K562 (cell line): ENCODE measurements around the gene SAT2. TPM values are rescaled to one million over a fixed set of nuclear protein-coding genes. Genes with fewer than 3 reads are reported as not detected.

Experiments
- ATAC-seq: fragments of 200-7000 bp; cut with Tn5 transposase; 3 replicates; pipeline ENCODE4 v1.9.1; 2020; ENCODE audit warnings: moderate library complexity
- BruUV-seq: library from RNA; stranded (reverse); fragments of 400-500 nt; replicated peaks from 2 replicates; lab custom pipeline; 2021; lab: Mats Ljungman, UMichigan
- CTCF ChIA-PET: fragments of 300-600 bp; formaldehyde crosslinking; extraction: SDS; loops from one replicate; lab custom pipeline; 2021; ENCODE audit warnings: low intra/inter-chr PET ratio; lab: Yijun Ruan, JAX
- POLR2A ChIA-PET: fragments of 300-600, 350-650 bp; sonication (Branson Sonifier 250); formaldehyde crosslinking; extraction: SDS; loops from one replicate; lab custom pipeline; 2021; ENCODE audit warnings: antibody characterized with exemption, inconsistent platforms; lab: Yijun Ruan, JAX
- DNase-seq, 4 experiments: peaks; one replicate each; pipeline versions ENCODE4 v3.0.0 to v3.0.0-alpha.2; 2011 to 2018; ENCODE audit warnings: low spot score in 3 of 4, mixed read lengths in 3 of 4; ENCODE audit errors: extremely low read depth in 1 of 4
- FAIRE-seq: peaks from 2 replicates; lab custom pipeline; 2011; peaks lifted over from hg19 to GRCh38; lab: Jason Lieb, UNC
- H2AFZ ChIP-seq: 2 replicates; pipeline ENCODE4 v1.6.0; 2011; ENCODE audit warnings: low read depth, low read length, control low read depth, inconsistent platforms
- H3K27ac ChIP-seq: fragments of 200-600 bp; 3 replicates; pipeline ENCODE4 v1.8.0; 2011; ENCODE audit warnings: low read depth, mild to moderate bottlenecking, control low read depth, inconsistent platforms, low read length, moderate library complexity, mixed read lengths; ENCODE audit errors: extremely low read depth
- H3K27me3 ChIP-seq, 2 experiments: fragments of 300-600 bp in 1 of 2; 2 replicates in 1 of 2; 3 replicates in 1 of 2; pipeline versions ENCODE4 v1.6.0 to v1.8.0; 2011; ENCODE audit warnings: inconsistent platforms in 2 of 2, low read length in 2 of 2, mild to moderate bottlenecking in 1 of 2, mixed read lengths in 1 of 2, moderate library complexity in 1 of 2; ENCODE audit not compliant: control insufficient read depth in 2 of 2, insufficient read depth in 2 of 2
- H3K36me3 ChIP-seq: fragments of 300-600 bp; 3 replicates; pipeline ENCODE4 v1.8.0; 2011; ENCODE audit warnings: mild to moderate bottlenecking, low read length, inconsistent platforms; ENCODE audit not compliant: control insufficient read depth, insufficient read depth
- H3K4me1 ChIP-seq, 2 experiments: fragments of 200-600 bp in 1 of 2; replicated peaks in 1 of 2; 2 replicates in 1 of 2; 3 replicates in 1 of 2; pipeline versions ENCODE4 v1.5.1 to v1.8.0; 2011; ENCODE audit warnings: inconsistent platforms in 2 of 2, low read length in 2 of 2, mild to moderate bottlenecking in 1 of 2, mixed read lengths in 1 of 2, moderate library complexity in 1 of 2; ENCODE audit not compliant: control insufficient read depth in 2 of 2, insufficient read depth in 2 of 2
- H3K4me2 ChIP-seq: 2 replicates; pipeline ENCODE4 v1.6.1; 2011; ENCODE audit warnings: low read length, control low read depth, inconsistent platforms, mixed read lengths; ENCODE audit not compliant: insufficient read depth
- H3K4me3 ChIP-seq: fragments of 200-600 bp; sonication (generic), shearing (Covaris generic); 2 replicates; pipeline ENCODE4 v1.5.1; 2016; ENCODE audit warnings: control low read depth, inconsistent platforms
- H3K79me2 ChIP-seq: fragments of 200-600 bp; 3 replicates; pipeline ENCODE4 v1.8.0; 2011; ENCODE audit warnings: low read length, inconsistent platforms; ENCODE audit not compliant: control insufficient read depth, insufficient read depth
- H3K9ac ChIP-seq, 2 experiments: 2 replicates each; pipeline versions ENCODE4 v1.6.0 to v1.6.1; 2011; ENCODE audit warnings: low read depth in 2 of 2, low read length in 2 of 2, control low read depth in 1 of 2, inconsistent platforms in 1 of 2, mild to moderate bottlenecking in 1 of 2, mixed read lengths in 1 of 2; ENCODE audit not compliant: insufficient read depth in 1 of 2
- H3K9me1 ChIP-seq: one replicate; pipeline ENCODE4 v1.6.0; 2011; ENCODE audit warnings: inconsistent platforms, mild to moderate bottlenecking, low read length, moderate library complexity; ENCODE audit not compliant: control insufficient read depth, insufficient read depth
- H3K9me3 ChIP-seq: replicated peaks from 2 replicates; pipeline ENCODE4 v1.5.1; 2011; ENCODE audit warnings: low read depth, low read length, inconsistent platforms; ENCODE audit not compliant: control insufficient read depth, insufficient read depth
- H4K20me1 ChIP-seq: replicated peaks from 2 replicates; pipeline ENCODE4 v1.6.1; 2011; ENCODE audit warnings: low read length, inconsistent platforms, mixed read lengths; ENCODE audit not compliant: control insufficient read depth, insufficient read depth
- AFF4 ChIP-seq: sonication (generic); formaldehyde crosslinking; IDR thresholded peaks from 2 replicates; pipeline ENCODE4 v1.8.0; 2023; ENCODE audit warnings: mild to moderate bottlenecking, missing genetic modification reagents
- C11orf30 ChIP-seq: fragments of 450-650 bp; IDR thresholded peaks from 2 replicates; pipeline ENCODE4 v1.6.1; 2016; ENCODE audit warnings: low read depth, mild to moderate bottlenecking
- CGGBP1 ChIP-seq: fragments of 250-450 bp; sonication (Bioruptor Pico); IDR thresholded peaks from 2 replicates; pipeline ENCODE4 v1.9.0; 2021; ENCODE audit warnings: mild to moderate bottlenecking
- FOSL1 ChIP-seq: fragments of 200-800 bp; sonication (Bioruptor generic); conservative IDR thresholded peaks from 2 replicates; pipeline ENCODE4 v1.6.1; 2016; ENCODE audit warnings: missing genetic modification characterization, missing compliant biosample characterization
- HDAC1 ChIP-seq, 2 experiments: fragments of 450-650 bp; IDR thresholded peaks; 2 replicates each; pipeline ENCODE4 v1.6.1; 2016 to 2017; ENCODE audit warnings: inconsistent platforms in 1 of 2, mild to moderate bottlenecking in 1 of 2, moderate library complexity in 1 of 2
- HOMEZ ChIP-seq: fragments of 250-450 bp; sonication (Bioruptor Pico); IDR thresholded peaks from 2 replicates; pipeline ENCODE4 v1.4.0; 2020; ENCODE audit warnings: mild to moderate bottlenecking, moderate library complexity
- MCM2 ChIP-seq: fragments of 450-650 bp; IDR thresholded peaks from 2 replicates; pipeline ENCODE4 v1.6.1; 2017; ENCODE audit warnings: low read depth, mild to moderate bottlenecking
- MIER1 ChIP-seq: fragments of 450-650 bp; IDR thresholded peaks from 2 replicates; pipeline ENCODE4 v1.6.1; 2016; ENCODE audit warnings: antibody characterized with exemption, mild to moderate bottlenecking, low read depth
- MNT ChIP-seq, 2 experiments: fragments of 450-650 bp; conservative IDR thresholded peaks; 2 replicates each; pipeline ENCODE4 v1.6.1; 2017; ENCODE audit warnings: mild to moderate bottlenecking in 2 of 2, moderate library complexity in 2 of 2
- NFXL1 ChIP-seq: fragments of 450-650 bp; formaldehyde crosslinking; IDR thresholded peaks from 2 replicates; pipeline ENCODE4 v1.4.0; 2021; ENCODE audit warnings: mild to moderate bottlenecking
- NR2C2 ChIP-seq, 2 experiments: fragments of 200-800 bp in 1 of 2; sonication (Bioruptor generic) in 1 of 2; sonication (generic) in 1 of 2; formaldehyde crosslinking in 1 of 2; IDR thresholded peaks; 2 replicates each; pipeline versions ENCODE4 v1.6.1 to v1.8.0; 2016 to 2022; ENCODE audit warnings: mild to moderate bottlenecking in 1 of 2, missing compliant biosample characterization in 1 of 2, missing genetic modification characterization in 1 of 2, missing genetic modification reagents in 1 of 2
- PHB ChIP-seq: fragments of 250-450 bp; sonication (Bioruptor Pico); IDR thresholded peaks from 2 replicates; pipeline ENCODE4 v1.5.0; 2021
- RCOR1 ChIP-seq, 2 experiments: IDR thresholded peaks; 2 replicates each; pipeline ENCODE4 v1.6.1; 2012; ENCODE audit warnings: low read depth in 2 of 2, low read length in 2 of 2, borderline replicate concordance in 1 of 2, improper control_type of control experiment in 1 of 2
- ZNF217 ChIP-seq: sonication (generic); formaldehyde crosslinking; IDR thresholded peaks from 2 replicates; pipeline ENCODE4 v1.8.0; 2022; ENCODE audit warnings: mild to moderate bottlenecking, missing genetic modification reagents
- WGBS: fragments of 100-300 bp; shearing (Covaris generic); methylation state at CpG from one replicate; pipeline ENCODE4 v1.1.6; 2016; ENCODE audit warnings: low coverage, mixed read lengths; ENCODE audit not compliant: insufficient coverage; ENCODE audit errors: missing lambda C conversion rate; 5-methylcytosine and 5-hydroxymethylcytosine counted together
- in situ Hi-C: fragments of 300-500 bp; cut with MboI; formaldehyde crosslinking; loops from 4 replicates; pipeline ENCODE4 v1.15.0; 2018; ENCODE audit warnings: inconsistent platforms, mixed read lengths
- intact Hi-C: fragments of 100-400 bp; cut with micrococcal nuclease; formaldehyde crosslinking; loops from 2 replicates; pipeline ENCODE4 v1.14.2; 2022
- polyA plus RNA-seq, 8 experiments: library from polyadenylated mRNA; depleted of rRNA in 4 of 8; stranded (reverse) in 5 of 8; unstranded in 3 of 8; fragments of >200 nt; fragmentation: Nextera tagmentation in 2 of 8; fragmentation: Illumina TruSeq in 1 of 8; extraction: Ambion mirVana in 2 of 8; extraction: Trizol in 1 of 8; gene quantifications; 2 replicates each; pipeline versions ENCODE4 v1.2.1 to v1.2.3, GENCODE V29; 2011 to 2014; ENCODE audit warnings: inconsistent platforms in 1 of 8, missing spikeins in 1 of 8
- total RNA-seq, 7 experiments: library from RNA; depleted of rRNA in 6 of 7; stranded (reverse); fragments of >200 nt in 6 of 7; fragmentation: Illumina TruSeq in 2 of 7; extraction: Trizol in 2 of 7; gene quantifications; 2 replicates each; pipeline versions ENCODE4 v1.2.1 to v1.2.3, GENCODE V29; 2011 to 2021; ENCODE audit warnings: low replicate concordance in 1 of 7

SAT2 gene
- total and polyA plus RNA-seq, 9 of the 15 experiments (the other 6 are each of a cell fraction or from before 2014, with no cell fraction given): 2.0 to 8.0 (median 5.3) TPM

DNA sequence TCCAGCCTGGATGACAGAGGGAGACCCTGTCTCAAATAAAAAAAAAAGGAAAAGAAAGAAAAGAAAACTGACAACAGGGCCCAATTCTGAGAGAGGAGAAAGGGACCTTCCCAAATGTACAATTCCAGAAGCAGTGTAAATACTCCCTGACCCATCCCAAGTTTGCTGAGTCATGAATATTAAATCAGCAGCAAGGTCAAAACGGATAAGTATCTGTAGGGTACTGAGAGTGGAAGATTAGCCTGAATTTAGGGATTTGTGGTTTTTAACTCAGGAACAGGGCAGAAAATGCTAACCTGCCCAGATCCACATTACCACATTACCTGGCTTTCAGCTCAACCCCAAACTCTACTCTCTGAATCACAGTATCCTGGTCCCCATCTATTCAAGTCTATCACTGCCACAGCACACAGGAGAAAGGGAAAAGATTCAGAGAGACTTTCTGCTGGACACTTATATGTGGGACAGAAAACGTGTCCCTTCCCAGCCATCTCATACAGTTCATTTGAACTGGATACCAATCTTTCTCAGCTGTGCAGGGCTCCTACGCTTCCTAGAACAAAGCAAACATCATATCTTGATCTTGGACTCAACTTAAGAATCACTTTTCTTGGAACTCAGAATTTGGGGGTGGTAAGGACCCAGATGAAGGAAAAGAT lies 15.9 kb downstream of the SAT2 start:
- CTCF ChIA-PET: no interaction called here
- Histone ChIP-seq H3K4me3 (no peak overlapping the region), H3K36me3 (peaks cover 20% of the 10 kb centered on the region; the same call in 2 of the 3 replicates), H3K9me3 (no peaks in the 10 kb centered on the region), H3K4me1 (peaks cover 16 to 27% of the 10 kb centered on the region in 2 experiments; a peak in 4 of 5 replicates), H3K27ac (no peak overlapping the region), H3K9me1 (peaks cover 6% of the 10 kb centered on the region), H4K20me1 (no peaks in the 10 kb centered on the region; the same call in 1 of the 2 replicates), H3K4me2 (peak overlapping the region; percentile 6), H3K79me2 (peaks cover 51% of the 10 kb centered on the region), H2AFZ (no peak overlapping the region), H3K9ac (no peak overlapping the region), H3K27me3 (no peaks in the 10 kb centered on the region)
- in situ Hi-C loops (no loop called here), intact Hi-C loops (no loop called here)
- 0% methylated on average over 2 of the region's 3 CpGs for WGBS
- no TSS peak for BruUV-seq
- ATAC-seq (no peak), DNase-seq (peak in 1 of 4 experiments; percentile 12), FAIRE-seq (no peak)
- POLR2A ChIA-PET: interaction anchor here (0.7 to 4.0 kb wide), 4 partner anchors 10 to 75 kb away, joined by 3 to 28 read pairs (median 4); partner anchors contain the start of genes MPDU1 and TP53
- TF ChIP-seq NR2C2 (CRISPR knock-in tag; IDR thresholded peaks at IDR 0.05): no peak
- peak; percentile 61 for TF ChIP-seq NR2C2 (tag; IDR thresholded peaks at IDR 0.05)
- TF ChIP-seq MCM2: no peak
- TF ChIP-seq FOSL1 (tag): peak; percentile 36; the same call in 1 of the 2 replicates
- TF ChIP-seq HOMEZ (CRISPR knock-in tag): no peak
- TF ChIP-seq RCOR1 (IDR thresholded peaks at IDR 0.05; ENCODE audit: borderline replicate concordance in 1 of 2, low read depth in 2 of 2, low read length in 2 of 2): peak in 1 of 2 experiments; percentile 98; a peak in 2 of 4 replicates
- no peak for TF ChIP-seq MIER1
- no peak for TF ChIP-seq AFF4 (CRISPR knock-in tag)
- 0 out of 4 replicates have a peak, but pooled peaks of 1 of the 2 experiments have one; percentile 7 for TF ChIP-seq MNT (conservative IDR thresholded peaks at IDR 0.05)
- TF ChIP-seq HDAC1 (IDR thresholded peaks at IDR 0.05): peak in 1 of 2 experiments; percentile 86; a peak in 2 of 4 replicates
- TF ChIP-seq PHB (CRISPR knock-in tag): no peak
- no peak for TF ChIP-seq CGGBP1 (CRISPR knock-in tag)
- TF ChIP-seq C11orf30: peak; percentile 98
- no peak for TF ChIP-seq ZNF217 (CRISPR knock-in tag)
- no peak for TF ChIP-seq NFXL1 (CRISPR knock-in tag)
